Endothelial cell of umbilical vein (primary cell): Measurements from ENCODE around the gene TMEM95. TPM values are rescaled to one million over a fixed set of nuclear protein-coding genes. Genes with fewer than 3 reads are reported as not detected.

Source experiments
- BruUV-seq: library from RNA; stranded (reverse); fragments of 400-500 nt; replicated peaks from 2 replicates; lab custom pipeline; 2021; lab: Mats Ljungman, UMichigan
- CTCF ChIA-PET: fragments of 300-600, 350-600 bp; sonication (Branson Sonifier 250); formaldehyde crosslinking; loops from one replicate; lab custom pipeline; 2021; ENCODE audit warnings: antibody characterized with exemption, inconsistent platforms; lab: Charles Lee
- POLR2A ChIA-PET: fragments of 300-600, 350-600 bp; sonication (Branson Sonifier 250); formaldehyde crosslinking; loops from one replicate; lab custom pipeline; 2021; ENCODE audit warnings: antibody characterized with exemption, inconsistent platforms; lab: Charles Lee
- DNase-seq: peaks from one replicate; pipeline ENCODE4 v3.0.0-alpha.2; 2011; ENCODE audit warnings: low read depth, low spot score
- FAIRE-seq: peaks from 2 replicates; lab custom pipeline; 2011; peaks lifted over from hg19 to GRCh38; lab: Jason Lieb, UNC
- H2AFZ ChIP-seq: 2 replicates; pipeline ENCODE4 v1.6.0; 2012; ENCODE audit warnings: low read depth, low read length, control low read depth, inconsistent platforms
- H3K27ac ChIP-seq: 2 replicates; pipeline ENCODE4 v1.5.1; 2011; ENCODE audit warnings: low read depth, mild to moderate bottlenecking, control low read depth, low read length, moderate library complexity; ENCODE audit not compliant: insufficient read depth
- H3K27me3 ChIP-seq, 2 experiments: 2 replicates each; pipeline versions ENCODE4 v1.6.0 to v1.6.1; 2011; ENCODE audit warnings: low read length in 2 of 2, mixed read lengths in 1 of 2; ENCODE audit not compliant: control insufficient read depth in 2 of 2, insufficient read depth in 2 of 2
- H3K36me3 ChIP-seq, 2 experiments: 2 replicates in 1 of 2; 3 replicates in 1 of 2; pipeline ENCODE4 v1.5.1; 2011; ENCODE audit warnings: low read length in 2 of 2, mild to moderate bottlenecking in 1 of 2, moderate library complexity in 1 of 2; ENCODE audit not compliant: control insufficient read depth in 2 of 2, insufficient read depth in 2 of 2; ENCODE audit errors: extremely low read depth in 1 of 2
- H3K4me1 ChIP-seq: 3 replicates; pipeline ENCODE4 v1.5.1; 2011; ENCODE audit warnings: mild to moderate bottlenecking, low read length; ENCODE audit not compliant: control insufficient read depth, insufficient read depth; ENCODE audit errors: extremely low read depth
- H3K4me2 ChIP-seq: 2 replicates; pipeline ENCODE4 v1.6.1; 2011; ENCODE audit warnings: low read length, control low read depth, mixed read lengths; ENCODE audit not compliant: insufficient read depth
- H3K4me3 ChIP-seq, 3 experiments: fragments of 200-600 bp in 1 of 3; sonication (generic), shearing (Covaris generic) in 1 of 3; replicated peaks in 1 of 3; 2 replicates each; pipeline ENCODE4 v1.5.1; 2011 to 2016; ENCODE audit warnings: control low read depth in 3 of 3, low read length in 3 of 3, mild to moderate bottlenecking in 2 of 3, inconsistent platforms in 1 of 3, low read depth in 1 of 3, moderate library complexity in 1 of 3; ENCODE audit not compliant: insufficient read depth in 1 of 3
- H3K79me2 ChIP-seq: 2 replicates; pipeline ENCODE4 v1.6.0; 2012; ENCODE audit warnings: low read length, inconsistent platforms; ENCODE audit not compliant: control insufficient read depth, insufficient read depth
- H3K9ac ChIP-seq: replicated peaks from 2 replicates; pipeline ENCODE3; 2011; ENCODE audit warnings: low read length, control low read depth; ENCODE audit not compliant: insufficient read depth; ENCODE audit errors: extremely low read depth
- H3K9me1 ChIP-seq: replicated peaks from 3 replicates; pipeline ENCODE4 v1.6.0; 2011; ENCODE audit warnings: mild to moderate bottlenecking, low read length; ENCODE audit not compliant: control insufficient read depth, insufficient read depth; ENCODE audit errors: extremely low read depth
- H3K9me3 ChIP-seq: replicated peaks from 2 replicates; pipeline ENCODE4 v1.5.1; 2012; ENCODE audit warnings: low read length, inconsistent platforms; ENCODE audit not compliant: control insufficient read depth, insufficient read depth
- H4K20me1 ChIP-seq: replicated peaks from 2 replicates; pipeline ENCODE3; 2011; ENCODE audit warnings: mild to moderate bottlenecking, low read length; ENCODE audit not compliant: control insufficient read depth, insufficient read depth; ENCODE audit errors: extremely low read depth
- EZH2 ChIP-seq: IDR thresholded peaks from 2 replicates; pipeline ENCODE4 v1.6.1; 2012; ENCODE audit warnings: borderline replicate concordance, low read depth, mild to moderate bottlenecking, moderate library complexity, low read length, inconsistent platforms; ENCODE audit not compliant: severe bottlenecking
- GATA2 ChIP-seq: IDR thresholded peaks from 2 replicates; pipeline ENCODE4 v1.7.0; 2011; ENCODE audit warnings: low read depth, mild to moderate bottlenecking, moderate library complexity, mixed read lengths, low read length; ENCODE audit not compliant: insufficient read length, insufficient read depth
- JUN ChIP-seq: IDR thresholded peaks from 2 replicates; pipeline ENCODE4 v1.6.1; 2011; ENCODE audit warnings: borderline replicate concordance, low read depth; ENCODE audit not compliant: insufficient read length, insufficient read depth
- MAX ChIP-seq: IDR thresholded peaks from 2 replicates; pipeline ENCODE4 v1.6.1; 2011; ENCODE audit not compliant: insufficient read depth, insufficient read length
- POLR2A ChIP-seq: IDR thresholded peaks from 2 replicates; pipeline ENCODE4 v1.6.1; 2012; ENCODE audit warnings: low read depth, mild to moderate bottlenecking, control low read depth, low read length
- POLR2AphosphoS5 ChIP-seq: IDR thresholded peaks from 2 replicates; pipeline ENCODE4 v1.6.1; 2012; ENCODE audit warnings: low read depth, mild to moderate bottlenecking, control low read depth, low read length, moderate library complexity; ENCODE audit not compliant: insufficient read depth
- dilution Hi-C: fragments of 300-500 bp; cut with MboI; formaldehyde crosslinking; loops from one replicate; pipeline ENCODE4 v1.15.0; 2019; ENCODE audit warnings: low sequenced_read_pairs; ENCODE audit not compliant: extremely low pct_ligation_motif_present
- intact Hi-C: fragments of 100-400 bp; cut with micrococcal nuclease; formaldehyde crosslinking; loops from one replicate; pipeline ENCODE4 v1.10.0; 2022
- polyA plus RNA-seq, 4 experiments: library from polyadenylated mRNA; depleted of rRNA in 3 of 4; stranded (reverse) in 3 of 4; unstranded in 1 of 4; fragments of >200 nt; gene quantifications; 2 replicates each; pipeline versions ENCODE4 v1.2.1 to v1.2.3, GENCODE V29; 2011 to 2012; ENCODE audit warnings: missing spikeins in 1 of 4
- total RNA-seq: library from RNA; stranded (reverse); gene quantifications from 2 replicates; pipeline ENCODE4 v1.2.3, GENCODE V29; 2021
- TF ChIP-seq, protein P1 (sequence below), 2 donors: IDR thresholded peaks; 1 replicate in 1 of 2; 2 replicates in 1 of 2; pipeline ENCODE4 v1.5.1; 2011; ENCODE audit warnings: low read length in 2 of 2, mild to moderate bottlenecking in 2 of 2, moderate library complexity in 2 of 2, control low read depth in 1 of 2, inconsistent platforms in 1 of 2, low read depth in 1 of 2; ENCODE audit not compliant: insufficient read depth in 1 of 2; ENCODE audit errors: extremely low read depth in 1 of 2

The TMEM95 gene
- total and polyA plus RNA-seq, 2 donors (not counting 3 experiments of a cell fraction or from before 2014, with no cell fraction given), result not detected

DNA sequence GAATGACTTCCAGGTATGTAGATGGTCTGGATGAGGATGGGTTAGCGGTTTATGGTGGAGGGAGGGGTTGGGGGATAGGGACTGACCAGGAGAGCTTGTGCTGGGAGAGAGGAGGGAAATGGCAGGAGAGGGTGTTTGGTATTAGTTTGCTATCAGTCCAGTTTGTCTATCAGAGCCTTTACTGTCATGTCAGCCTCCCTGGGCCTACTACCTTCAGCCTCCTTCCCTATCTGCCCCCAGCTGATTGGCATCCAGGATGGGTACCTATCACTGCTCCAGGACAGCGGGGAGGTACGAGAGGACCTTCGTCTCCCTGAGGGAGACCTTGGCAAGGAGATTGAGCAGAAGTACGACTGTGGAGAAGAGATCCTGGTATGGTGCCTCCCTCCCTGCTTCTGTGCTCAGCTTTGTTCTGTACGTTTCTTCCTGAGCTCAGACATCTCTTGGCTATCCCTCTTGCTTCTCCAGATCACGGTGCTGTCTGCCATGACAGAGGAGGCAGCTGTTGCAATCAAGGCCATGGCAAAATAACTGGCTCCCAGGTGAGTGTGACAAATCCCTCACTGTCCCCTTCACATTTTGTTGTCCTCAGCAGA lies 43.7 kb upstream of the TMEM95 start:
- no peak for FAIRE-seq
- Histone ChIP-seq H3K9me3 (no peaks in the 10 kb centered on the region), H3K36me3 (peaks cover 31 to 38% of the 10 kb centered on the region in 2 experiments), H3K9me1 (no peaks in the 10 kb centered on the region), H3K9ac (no peak overlapping the region), H3K4me1 (peaks cover 32% of the 10 kb centered on the region), H4K20me1 (peaks cover 4% of the 10 kb centered on the region), H3K4me2 (no peak overlapping the region), H3K27me3 (no peaks in the 10 kb centered on the region), H2AFZ (no peak overlapping the region), H3K27ac (no peak overlapping the region), H3K4me3 (no peak overlapping the region), H3K79me2 (peaks cover 49% of the 10 kb centered on the region)
- intact Hi-C loops, result no loop called here
- POLR2A ChIA-PET, result no interaction called here
- TF ChIP-seq EZH2, result no peak
- TF ChIP-seq GATA2, result no peak
- peak; percentile 10 for TF ChIP-seq POLR2AphosphoS5
- TF ChIP-seq MAX, result no peak
- TF ChIP-seq, protein P1, sequence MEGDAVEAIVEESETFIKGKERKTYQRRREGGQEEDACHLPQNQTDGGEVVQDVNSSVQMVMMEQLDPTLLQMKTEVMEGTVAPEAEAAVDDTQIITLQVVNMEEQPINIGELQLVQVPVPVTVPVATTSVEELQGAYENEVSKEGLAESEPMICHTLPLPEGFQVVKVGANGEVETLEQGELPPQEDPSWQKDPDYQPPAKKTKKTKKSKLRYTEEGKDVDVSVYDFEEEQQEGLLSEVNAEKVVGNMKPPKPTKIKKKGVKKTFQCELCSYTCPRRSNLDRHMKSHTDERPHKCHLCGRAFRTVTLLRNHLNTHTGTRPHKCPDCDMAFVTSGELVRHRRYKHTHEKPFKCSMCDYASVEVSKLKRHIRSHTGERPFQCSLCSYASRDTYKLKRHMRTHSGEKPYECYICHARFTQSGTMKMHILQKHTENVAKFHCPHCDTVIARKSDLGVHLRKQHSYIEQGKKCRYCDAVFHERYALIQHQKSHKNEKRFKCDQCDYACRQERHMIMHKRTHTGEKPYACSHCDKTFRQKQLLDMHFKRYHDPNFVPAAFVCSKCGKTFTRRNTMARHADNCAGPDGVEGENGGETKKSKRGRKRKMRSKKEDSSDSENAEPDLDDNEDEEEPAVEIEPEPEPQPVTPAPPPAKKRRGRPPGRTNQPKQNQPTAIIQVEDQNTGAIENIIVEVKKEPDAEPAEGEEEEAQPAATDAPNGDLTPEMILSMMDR (IDR thresholded peaks at IDR 0.05; ENCODE audit: extremely low read depth in 1 of 2, insufficient read depth in 1 of 2, low read depth in 1 of 2, low read length in 2 of 2), result no peak
- TF ChIP-seq POLR2A, result no peak
- no peak for TF ChIP-seq JUN
- CTCF ChIA-PET, result no interaction called here
- DNase-seq, result no peak
- dilution Hi-C loops, result no loop called here
- BruUV-seq, result no TSS peak
